Left ventricle myocardium superior (tissue), 1 donor: ENCODE data around the gene TTF2. TPM values are rescaled to one million over a fixed set of nuclear protein-coding genes. Genes with fewer than 3 reads are reported as not detected.
"Not testable (repeated sequence)": the region's sequence is repeated elsewhere in the genome, so short reads cannot be mapped to it uniquely, and the experiment has no call there.

Experiments used
- ATAC-seq: fragments of 200-7000 bp; cut with Tn5 transposase; one replicate; pipeline ENCODE4 v1.9.1; 2020; ENCODE audit warnings: mild to moderate bottlenecking, moderate library complexity
- DNase-seq: peaks from one replicate; pipeline ENCODE4 v3.0.0-alpha.2; 2020
- intact Hi-C: fragments of 100-400 bp; cut with micrococcal nuclease; formaldehyde crosslinking; loops from one replicate; pipeline ENCODE4 v1.11.0; 2022
- microRNA-seq: library from miRNA; unstranded; fragments of <30 nt; microRNA quantifications from one replicate; pipeline ENCODE4 v1.2.0, GENCODE V29; 2020; ENCODE audit warnings: borderline number of aligned reads
- total RNA-seq: library from RNA; stranded (reverse); fragmentation: NEBNext Ultra II Directional; extraction: Animal tissue kit (Norgen Biotek cat#: 25700); gene quantifications from one replicate; pipeline ENCODE4 v1.2.1, GENCODE V29; 2021
- donor health status: DM: no; HTN: yes; CAD: no; lungs with severe emphysema.

Gene TTF2
- total RNA-seq, 1 donor from 2014 or later: 6.7 TPM

DNA sequence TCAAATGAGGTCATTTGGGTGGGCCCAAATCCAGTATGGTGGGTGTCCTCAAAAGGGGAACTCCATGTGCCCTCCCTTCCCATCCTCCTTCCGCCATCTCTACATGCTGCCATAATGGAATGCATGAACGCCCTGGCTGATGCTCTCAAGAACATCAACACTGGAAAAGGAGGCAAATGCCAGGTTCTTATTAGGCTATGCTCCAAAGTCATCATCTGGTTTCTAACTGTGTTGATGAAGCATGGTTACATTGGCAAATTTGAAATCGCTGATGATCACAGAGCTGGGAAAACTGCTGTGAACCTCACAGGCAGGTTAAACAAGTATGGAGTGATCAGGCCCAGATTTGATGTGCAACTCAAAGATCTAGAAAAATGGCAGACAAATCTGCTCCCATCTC lies 78.0 kb downstream of the TTF2 start:
- intact Hi-C loops: no loop called here
- no peak for DNase-seq
- no peak for ATAC-seq

DNA sequence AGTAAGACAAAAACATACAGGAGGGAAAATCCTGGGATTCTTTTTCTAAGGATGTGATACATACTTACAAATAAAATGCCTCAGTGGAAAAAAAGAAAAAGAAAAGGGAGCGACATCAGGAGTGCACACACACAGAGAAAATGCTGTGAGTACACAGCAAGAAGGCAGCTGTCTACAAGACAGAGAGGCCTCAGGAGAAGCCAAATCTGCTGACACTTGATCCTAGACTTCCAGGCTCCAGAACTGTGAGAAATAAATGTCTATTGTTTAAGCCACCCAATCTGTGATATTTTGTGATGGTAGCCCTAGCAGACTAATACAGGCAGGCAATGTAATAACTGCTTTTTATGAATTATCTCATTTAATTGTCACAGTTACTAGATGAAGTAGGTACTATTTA lies 78.4 kb downstream of the TTF2 start:
- DNase-seq (no peak), ATAC-seq (no peak)

DNA sequence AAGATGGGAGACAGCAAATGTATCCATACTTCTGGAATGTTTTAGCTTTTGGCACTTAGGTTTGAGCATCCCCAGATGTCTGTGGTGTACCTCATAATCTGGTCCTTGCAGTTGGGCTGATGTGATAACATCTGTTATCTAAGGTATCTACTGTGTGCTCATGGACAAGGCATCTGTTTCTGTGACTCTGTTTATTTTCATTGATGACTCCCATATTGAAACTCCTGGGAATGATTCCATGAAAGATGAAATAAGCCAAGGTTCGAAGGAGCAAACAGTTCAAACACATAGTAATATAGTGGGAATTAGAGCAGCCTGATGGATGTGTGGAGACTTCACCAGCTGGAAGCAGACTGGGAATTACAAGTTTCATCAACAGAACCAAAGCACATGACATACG lies 82.1 kb downstream of the TTF2 start:
- ATAC-seq: no peak
- no peak for DNase-seq
- intact Hi-C loops: no loop called here

More for the DNA sequence above, 78.4 kb downstream of the TTF2 start:
- intact Hi-C loops: no loop called here

DNA sequence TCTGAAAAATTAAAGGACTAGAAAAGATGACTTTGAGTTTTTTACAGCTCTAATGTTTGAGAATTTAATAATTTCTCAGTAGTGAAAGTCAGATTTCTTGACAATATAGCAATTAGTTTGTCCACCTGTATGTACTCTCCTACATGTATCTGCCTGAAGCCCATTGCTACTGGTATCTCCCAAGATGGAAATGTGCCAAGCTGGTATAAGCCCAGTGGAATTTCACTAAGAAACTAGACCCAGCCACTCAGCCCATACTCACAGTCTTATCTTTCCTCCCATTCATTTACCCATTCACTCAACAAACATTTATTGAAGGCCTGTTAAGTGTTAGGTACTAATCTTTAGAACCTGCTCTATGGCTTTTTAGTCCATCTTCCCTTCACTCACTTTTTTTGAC lies 83.0 kb downstream of the TTF2 start:
- ATAC-seq: no peak
- DNase-seq: no peak
- intact Hi-C loops: no loop called here

DNA sequence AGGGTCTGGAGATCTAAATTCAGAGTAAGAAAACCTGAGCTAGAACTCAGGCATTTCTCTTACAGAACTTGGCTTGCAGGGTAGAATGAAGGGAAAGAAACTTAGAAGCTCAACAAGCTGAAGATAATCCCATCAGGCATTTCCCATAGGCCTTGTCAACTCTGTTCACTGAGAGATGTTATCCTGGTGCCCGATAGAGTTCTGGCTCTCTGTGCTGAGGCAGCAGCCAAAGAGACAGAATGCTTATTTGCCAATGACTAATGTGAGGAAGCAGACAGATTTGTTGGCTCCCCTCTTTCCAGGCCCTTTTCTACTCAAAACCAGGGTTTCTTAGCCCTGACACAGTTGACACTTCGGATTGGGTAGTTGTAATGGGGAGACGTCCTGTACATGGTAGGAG lies 83.7 kb downstream of the TTF2 start:
- intact Hi-C loops: no loop called here
- ATAC-seq (no peak), DNase-seq (no peak)

DNA sequence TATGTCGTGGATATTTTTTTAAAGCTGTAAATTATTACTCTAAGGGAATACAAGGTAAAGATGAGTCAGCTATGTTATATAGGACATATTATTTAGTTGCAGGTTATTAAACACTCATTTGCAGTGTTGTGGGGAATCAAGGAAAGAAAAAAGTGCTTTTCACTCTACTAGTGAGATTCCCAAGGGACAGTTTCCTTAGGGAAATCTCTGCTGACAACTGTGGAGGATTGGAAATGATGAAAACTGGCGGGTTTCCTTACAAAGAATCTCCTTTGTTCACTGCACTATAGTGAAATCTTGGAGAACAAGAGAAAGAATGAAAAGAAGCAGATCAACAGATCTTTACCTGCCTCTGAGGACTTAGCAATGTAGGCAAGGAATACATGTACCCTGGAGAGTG lies 85.9 kb downstream of the TTF2 start:
- no peak for DNase-seq
- ATAC-seq: no peak
- intact Hi-C loops: no loop called here

DNA sequence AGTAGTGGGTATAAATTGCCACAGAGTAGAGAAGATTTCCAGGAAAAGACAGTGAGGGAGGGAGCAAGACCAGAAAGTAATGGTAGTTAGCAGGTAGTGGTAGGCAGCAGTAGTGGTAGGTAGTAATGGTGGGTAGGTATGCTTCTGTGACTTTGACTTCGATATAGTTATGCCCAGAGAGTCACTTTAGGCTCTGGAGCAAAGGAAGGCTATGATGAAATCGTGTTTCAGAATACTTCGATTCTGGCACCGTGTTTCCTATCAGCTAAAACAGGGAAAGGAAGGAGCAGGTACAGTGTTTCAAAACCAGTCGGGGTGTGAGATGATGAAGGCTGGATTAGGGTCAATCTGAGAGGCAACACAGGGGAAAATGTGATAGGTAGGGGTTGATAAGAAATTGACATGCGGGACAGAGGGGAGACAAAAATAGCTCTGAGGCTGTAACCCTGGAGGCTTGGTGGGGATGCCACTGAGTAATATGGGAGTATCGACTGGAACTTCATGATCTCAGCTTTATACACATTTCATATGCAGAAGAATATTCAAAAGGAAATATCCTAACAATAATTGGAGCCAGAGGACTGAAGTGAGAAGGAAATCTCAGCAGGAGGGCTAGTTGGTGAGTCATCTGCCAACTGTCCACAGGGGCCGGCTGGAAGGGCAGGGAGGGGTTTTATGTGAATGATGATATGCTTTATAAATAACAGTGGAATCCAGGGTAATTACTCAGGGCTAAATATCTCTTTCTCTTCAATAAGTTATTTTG lies 86.6 kb downstream of the TTF2 start:
- ATAC-seq (peak; percentile 67), DNase-seq (no peak)
- intact Hi-C loops: no loop called here

DNA sequence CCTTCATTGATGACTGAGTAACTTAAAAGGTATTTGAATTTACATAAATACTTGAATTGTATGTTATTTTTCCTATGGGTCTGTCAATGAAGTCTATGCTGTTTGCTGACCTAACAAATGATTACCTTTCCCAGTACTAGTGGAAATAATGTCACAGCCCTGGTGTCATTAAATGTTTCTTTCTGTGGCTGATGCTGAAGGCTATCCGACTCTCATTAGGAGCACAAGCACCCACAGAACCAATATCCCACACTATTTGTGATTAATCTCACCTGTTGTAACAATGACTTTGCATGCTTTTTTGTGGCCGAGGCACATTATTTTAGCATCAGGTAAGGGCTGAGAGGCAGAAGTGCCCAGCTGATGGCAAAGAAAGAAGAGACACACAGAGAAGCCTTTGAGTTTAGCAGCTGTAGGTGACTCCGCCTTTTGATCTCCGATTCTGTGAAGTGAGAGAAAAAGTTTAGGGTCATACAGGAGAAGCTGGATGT lies 87.3 kb downstream of the TTF2 start:
- DNase-seq (no peak), ATAC-seq (no peak)
- intact Hi-C loops: no loop called here

DNA sequence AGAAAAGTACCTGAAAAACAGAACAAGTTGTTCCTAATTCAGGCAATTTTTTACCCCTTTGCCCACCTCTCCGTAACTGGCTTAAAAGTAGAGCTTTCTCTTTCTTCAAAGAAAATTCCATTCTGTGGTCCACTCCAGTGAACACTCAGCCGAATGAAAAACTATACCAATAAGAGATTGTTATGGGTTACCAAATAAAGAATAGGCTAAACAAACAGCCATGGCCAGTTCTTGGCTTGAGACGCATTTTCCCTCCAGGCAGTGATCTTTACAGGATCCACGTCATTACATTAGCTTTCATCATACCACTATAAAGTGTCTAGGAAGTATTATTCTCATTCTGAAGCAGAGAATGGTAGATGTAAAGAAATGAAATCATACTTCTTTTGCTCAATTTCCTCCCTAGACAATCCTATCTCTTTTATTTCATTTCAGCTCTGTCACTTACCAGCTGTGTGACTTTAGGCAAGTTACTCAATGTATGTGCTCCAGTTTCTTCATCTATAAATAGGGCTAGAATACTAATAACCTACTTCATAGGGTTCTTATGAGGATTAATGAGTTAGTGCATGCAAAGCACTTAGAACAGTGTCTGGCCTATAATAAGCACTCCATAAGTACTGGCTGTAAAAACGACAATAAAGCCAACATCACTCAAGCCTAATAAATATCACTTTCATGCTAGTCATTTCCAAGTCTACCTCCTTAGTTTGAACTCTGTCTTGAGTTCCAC lies 87.9 kb downstream of the TTF2 start:
- DNase-seq (no peak), ATAC-seq (no peak)
- intact Hi-C loops: no loop called here

DNA sequence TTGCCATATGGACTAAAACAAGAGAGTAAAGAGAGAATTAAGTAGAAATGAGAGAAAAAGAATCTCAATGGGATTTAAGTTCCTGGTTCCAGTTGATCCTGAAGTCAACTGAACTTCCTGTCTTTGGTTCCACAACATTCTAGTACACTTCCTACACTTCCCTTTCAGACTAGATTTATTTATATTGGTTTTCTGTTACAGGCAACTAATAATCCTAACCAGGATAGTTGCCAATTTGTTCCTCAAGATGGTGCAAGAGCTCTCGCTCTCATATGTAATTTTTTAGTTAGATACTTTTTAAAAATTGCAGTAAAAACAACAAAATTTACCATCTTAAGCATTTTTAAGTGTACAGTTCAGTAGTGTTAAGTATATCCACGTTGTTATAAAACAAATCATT lies 90.2 kb downstream of the TTF2 start:
- no peak for DNase-seq
- no peak for ATAC-seq
- intact Hi-C loops: no loop called here

DNA sequence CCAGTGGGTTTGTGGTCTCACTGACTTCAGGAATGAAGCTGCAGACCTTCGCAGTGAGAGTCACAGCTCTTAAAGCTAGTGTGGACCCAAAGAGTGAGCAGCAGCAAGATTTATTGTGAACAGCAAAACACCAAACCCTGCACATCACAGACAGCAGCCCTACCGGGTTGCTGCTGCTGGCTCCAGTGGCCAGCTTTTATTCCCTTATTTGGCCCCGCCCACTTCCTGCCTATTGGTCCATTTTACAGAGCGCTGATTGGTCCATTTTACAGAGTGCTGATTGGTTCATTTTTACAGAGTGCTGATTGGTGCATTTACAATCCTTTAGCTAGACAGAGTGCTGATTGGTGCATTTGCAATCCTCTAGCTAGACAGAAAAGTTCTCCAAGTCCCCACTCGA lies 91.2 kb downstream of the TTF2 start:
- ATAC-seq, intact Hi-C loops: not testable (repeated sequence)

More for the DNA sequence above, 91.2 kb downstream of the TTF2 start:
- not testable (repeated sequence) for DNase-seq

Small RNA genes lying within 50 kb of the gene (microRNA-seq; reads per million reads assigned to microRNA genes)
- 2.9 reads per million for gene MIR942

Other genes starting within 250 kb of the TTF2 start
- 99.6 TPM for gene PTGFRN, start 150.4 kb upstream of the TTF2 start, total RNA-seq
- gene CD101, start 58.6 kb upstream of the TTF2 start, total RNA-seq: 0.45 TPM
- gene TRIM45, start 61.4 kb downstream of the TTF2 start, total RNA-seq: 15.3 TPM
- not detected for gene VTCN1, start 150.6 kb downstream of the TTF2 start, total RNA-seq